GM21576 (cell line): ENCODE measurements around the gene TRIM72.
"Not testable (repeated sequence)": the region's sequence is repeated elsewhere in the genome, so short reads cannot be mapped to it uniquely, and the experiment has no call there.

ENCODE experiments used
- ATAC-seq: cut with Tn5 transposase; IDR thresholded peaks from one replicate; pipeline ENCODE4 v1.9.1; 2021; ENCODE audit warnings: mild to moderate bottlenecking, moderate library complexity; ENCODE audit not compliant: unreplicated experiment

The TRIM72 gene

DNA sequence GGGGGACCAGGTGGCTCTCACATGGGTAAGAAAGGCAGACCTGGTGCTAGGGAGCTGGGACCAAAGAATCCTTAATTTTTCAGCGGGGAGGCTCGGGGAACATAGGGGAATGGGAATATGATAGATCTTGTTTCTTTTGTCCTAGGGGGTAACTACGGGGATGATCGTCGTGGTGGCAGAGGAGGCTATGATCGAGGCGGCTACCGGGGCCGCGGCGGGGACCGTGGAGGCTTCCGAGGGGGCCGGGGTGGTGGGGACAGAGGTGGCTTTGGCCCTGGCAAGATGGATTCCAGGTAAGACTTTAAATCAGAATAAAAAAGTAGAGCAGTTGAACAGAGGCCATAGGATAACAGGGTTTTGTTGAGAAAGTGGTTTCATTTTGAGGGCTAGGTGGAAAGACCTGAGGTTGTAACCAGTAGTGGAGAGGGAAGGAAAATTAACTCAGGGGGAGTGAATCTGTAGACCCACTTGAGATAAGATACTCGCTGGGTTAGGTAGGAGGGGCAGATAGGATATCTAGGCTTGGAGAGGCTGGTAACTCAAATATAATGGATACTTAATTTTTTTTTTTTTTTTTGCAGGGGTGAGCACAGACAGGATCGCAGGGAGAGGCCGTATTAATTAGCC, 23.0 kb upstream of the TRIM72 start:
- ATAC-seq: no peak

DNA sequence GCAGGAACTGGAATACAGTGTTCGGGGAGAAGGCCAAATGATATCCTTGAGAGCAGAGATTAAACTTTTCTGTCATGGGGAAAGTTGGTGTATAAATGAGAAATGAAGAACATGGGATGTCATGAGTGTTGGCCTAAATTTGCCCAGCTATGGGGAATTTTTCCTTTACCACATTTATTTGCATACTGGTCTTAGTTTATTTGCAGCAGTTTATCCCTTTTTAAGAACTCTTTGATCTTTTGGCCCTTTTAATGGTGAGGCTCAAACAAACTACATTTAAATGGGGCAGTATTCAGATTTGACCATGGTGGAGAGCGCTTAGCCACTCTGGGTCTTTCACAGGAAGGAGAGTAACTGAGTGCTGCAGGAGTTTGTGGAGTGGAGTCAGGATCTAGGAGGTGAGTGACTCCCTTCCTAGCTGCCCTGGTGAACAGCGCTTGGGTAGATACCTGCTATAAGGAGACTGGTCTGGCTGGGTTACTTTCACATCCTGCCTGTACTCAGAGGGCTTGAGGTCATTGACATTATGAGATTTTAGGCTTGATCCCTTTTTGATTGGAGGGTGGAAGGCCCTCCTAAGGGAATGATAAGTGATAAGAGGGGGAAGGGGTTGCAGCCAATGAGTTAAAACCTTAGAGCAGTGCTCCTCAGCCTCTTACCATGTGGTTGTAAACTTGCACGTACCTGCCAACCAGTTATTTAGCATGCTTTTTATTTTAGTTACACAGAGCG, 22.1 kb upstream of the TRIM72 start:
- no peak for ATAC-seq

- ATAC-seq: no peak
These were observed 20.9 kb upstream of the TRIM72 start for GRCh38 chr16:31192856-31193642.

GRCh38 chr16:31193874-31194273, 20.0 kb upstream of the TRIM72 start:
- no peak for ATAC-seq

DNA sequence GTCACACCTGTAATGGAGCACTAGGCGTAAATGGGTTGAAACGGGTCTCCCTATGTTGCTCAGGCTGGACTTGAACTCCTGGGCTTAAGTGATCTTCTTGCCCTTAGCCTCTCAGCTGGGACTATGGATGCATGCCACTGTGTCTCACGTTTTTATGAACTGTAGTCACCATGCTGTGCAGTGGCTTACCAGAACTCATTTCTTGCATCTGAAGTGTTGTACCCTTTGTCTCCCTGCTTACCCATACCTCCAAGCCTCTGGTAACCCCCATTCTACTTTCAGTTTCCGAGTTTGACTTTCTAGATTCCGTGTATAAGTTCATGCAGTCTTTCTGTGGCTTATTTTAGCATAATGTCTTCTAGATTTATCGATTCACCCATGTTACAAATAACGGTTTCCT, 19.0 kb upstream of the TRIM72 start:
- no peak for ATAC-seq

- ATAC-seq: not testable (repeated sequence)
These were observed 18.1 kb upstream of the TRIM72 start for GRCh38 chr16:31195861-31196260.

DNA sequence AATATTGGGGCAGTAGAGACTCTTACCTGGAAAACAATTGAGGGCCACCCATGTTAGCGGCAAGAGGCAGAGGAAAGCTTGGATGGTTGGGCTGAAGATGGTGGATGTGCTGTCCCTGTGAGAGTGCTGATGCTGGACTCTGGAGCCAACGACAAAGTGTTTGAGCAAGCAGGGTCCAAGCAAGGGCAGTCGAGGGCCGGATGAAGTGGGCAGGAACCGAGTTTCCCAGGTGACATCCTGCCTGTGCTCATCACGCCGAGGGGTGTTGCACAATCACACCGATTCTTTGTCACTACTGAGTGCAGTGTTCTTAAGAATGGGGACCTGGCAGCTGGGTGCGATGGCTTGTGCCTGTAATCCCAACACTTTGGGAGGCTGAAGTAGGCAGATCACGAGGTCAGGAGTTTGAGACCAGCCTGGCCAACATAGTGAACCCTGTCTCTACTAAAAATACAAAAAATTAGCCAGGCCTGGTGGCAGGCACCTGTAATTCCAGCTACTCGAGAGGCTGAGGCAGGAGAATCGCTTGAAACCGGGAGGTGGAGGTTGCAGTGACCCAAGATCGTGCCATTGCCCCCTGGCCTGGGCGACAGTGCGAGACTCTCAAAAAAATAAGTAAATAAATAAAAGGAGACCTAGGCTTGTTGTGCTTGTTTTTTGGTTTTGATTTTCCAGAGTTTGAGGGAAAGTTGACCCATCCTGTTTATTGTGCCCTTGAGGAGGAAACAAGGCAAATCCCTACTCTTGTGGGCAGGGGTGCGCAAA, 17.4 kb upstream of the TRIM72 start:
- no peak for ATAC-seq

GRCh38 chr16:31198207-31198882, 15.6 kb upstream of the TRIM72 start:
- no peak for ATAC-seq

DNA sequence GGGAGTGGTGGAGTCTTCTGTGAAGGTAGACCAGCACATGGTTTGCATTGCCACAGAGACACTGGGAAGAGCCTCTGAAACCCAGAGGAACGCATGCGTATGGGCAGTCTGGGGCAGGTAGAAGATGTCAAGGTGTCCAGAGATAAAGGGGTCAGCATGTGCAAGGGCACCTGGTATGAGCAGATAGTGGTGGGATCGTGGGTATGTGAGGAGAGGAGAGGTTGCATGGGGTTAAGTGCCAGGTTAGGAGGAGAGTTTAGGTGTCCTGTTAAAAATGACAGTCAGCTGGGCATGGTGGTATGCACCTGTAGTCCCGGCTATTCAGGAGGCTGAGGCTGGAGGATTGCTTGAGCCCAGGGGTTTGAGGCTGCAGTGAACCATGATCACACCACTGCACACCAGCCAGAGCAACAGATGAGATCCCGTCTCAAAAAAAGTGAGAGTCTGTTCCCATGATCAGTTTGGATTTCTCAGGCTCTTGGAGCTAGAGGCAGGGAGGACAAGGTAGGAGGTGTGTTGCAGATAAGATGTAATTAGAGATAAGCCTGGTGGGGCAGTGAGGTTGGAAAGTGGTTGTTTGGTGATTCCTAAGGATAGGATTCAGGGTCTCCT, 14.4 kb upstream of the TRIM72 start:
- no peak for ATAC-seq

DNA sequence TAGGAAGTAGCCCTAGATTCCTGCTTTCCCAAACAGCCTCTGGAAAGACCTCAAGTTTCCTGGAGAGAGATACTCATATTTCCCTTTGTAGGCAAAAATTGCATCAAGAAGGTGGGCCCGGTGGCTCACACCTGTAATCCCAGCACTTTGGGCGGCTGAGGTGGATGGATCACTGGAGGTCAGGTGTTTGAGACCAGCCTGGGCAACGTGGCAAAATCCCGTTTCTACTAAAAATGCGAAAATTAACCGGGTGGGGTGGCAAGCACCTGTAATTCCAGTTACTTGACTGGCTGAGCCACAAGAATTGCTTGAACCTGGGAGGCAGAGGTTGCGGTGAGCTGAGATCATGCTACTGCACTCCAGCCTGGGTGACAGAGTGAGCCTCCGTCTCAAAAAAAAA, 13.8 kb upstream of the TRIM72 start:
- not testable (repeated sequence) for ATAC-seq

DNA sequence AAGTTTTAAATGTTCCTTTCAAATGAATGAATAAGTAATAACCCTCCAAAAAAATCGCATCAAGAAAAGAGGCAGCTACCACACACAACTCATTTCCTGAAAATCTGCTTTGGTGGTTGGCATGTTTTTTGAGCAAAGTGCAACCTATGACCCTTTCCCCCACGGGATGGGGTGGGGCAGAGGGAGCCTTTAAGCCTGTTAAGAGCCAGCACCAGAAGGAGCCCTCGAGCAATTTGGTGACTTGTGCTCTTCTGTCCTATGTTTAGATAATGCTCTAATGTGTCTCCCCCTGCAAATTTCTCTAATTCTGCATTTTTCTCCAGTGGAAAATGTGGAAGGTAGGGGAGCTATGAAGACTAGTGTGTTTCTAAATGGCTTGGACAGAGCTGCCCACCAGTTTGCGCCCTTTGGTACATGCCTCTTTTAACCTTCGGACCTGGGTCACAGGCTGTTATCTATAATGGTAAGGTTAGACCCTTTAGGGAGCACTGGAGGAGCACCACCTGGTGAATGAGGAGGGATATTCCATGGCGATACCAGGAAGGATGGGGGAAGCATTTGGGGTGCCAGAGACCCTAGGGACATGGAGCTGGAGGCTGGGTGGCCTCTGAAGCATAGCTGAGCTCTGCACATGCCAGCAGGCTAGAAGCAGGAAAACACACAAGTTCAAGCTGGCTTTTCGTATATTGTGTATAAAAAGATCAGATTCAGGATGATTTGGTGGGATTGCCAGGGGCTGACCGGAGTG, 12.9 kb upstream of the TRIM72 start:
- ATAC-seq: no peak

DNA sequence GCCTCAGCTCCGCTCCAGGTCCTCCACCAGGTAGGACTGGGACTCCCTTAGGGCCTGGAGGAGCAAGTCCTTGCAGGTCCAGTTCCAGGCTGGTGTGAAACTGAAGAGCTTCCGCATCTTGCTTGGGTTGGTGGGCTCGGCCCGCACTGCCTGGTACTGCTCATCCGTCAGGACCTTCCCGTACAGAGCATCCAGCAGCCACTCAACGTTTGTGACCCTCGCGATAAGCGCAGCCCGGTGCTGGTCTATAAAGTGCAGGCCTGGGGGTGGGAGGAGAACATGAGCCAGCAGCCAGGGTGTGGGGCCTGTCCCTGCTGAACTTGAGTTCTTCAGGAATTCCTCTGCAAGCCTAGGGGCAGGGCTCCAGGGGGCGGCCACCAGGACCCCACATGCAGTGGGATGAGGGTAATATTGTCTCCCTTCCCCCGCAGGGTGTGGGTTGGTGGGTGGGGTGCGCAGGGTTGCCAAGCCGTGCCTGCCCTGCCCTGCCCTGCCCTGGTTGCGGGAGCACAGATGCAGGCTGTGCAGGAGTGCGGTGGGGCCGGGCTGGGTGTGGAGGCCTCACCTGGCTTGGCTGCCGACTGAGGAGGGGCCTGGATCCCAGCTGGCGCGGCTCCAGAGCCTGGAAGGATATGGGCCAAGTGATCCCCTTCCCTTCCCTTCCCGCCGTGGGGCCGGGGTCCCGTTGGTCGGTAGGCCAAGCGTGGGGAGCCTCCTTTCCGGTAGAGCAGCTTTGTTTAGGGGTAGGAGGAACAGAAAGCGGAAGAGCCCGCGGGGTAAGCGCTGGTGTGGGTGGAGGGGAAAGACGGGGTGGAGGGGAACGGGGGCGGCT, 12.1 kb upstream of the TRIM72 start:
- ATAC-seq: no peak

- ATAC-seq: no peak
These were observed 11.2 kb upstream of the TRIM72 start, which contains the start of gene PYCARD for GRCh38 chr16:31202414-31203375. PYCARD (minus strand) TSS chr16:31202760; CDS start chr16:31202690, 70 bp downstream.

DNA sequence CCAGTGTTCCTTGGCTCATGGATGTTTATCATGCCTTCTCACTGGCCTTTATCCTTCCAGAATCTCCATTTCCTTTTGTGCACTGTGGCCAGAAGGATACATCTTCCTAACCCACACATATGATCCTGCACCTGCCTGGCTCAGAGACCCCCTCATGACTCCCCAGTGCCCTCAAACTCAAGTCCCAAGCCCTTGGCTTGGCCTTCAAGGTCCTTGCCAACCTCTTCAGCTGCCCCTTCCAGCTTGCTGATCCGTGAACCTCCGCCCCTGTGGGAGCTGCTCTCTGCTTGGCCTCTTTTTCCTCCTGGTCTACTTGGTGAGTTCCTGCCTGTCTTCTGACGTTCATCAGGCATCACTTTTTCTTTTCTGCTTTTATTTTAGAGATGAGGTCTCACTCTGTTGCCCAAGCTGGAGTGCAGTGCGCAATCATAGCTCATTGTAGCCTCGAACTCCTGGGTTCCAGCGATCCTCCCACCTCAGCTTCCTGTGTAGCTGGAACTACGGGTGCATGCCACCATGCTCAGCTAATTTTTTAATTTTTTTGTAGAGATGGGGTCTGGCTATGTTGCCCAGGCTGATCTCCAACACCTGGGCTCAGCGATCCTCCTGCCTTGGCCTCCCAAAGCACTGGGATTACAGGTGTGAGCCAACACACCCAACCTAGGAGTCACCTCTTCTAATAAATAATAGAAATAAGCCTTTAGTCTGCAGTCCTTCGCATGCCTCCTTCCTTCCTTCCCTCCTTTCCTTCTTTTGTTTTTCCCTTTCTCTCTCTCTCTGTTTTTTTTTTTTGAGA, 8.8 kb upstream of the TRIM72 start:
- ATAC-seq: no peak

GRCh38 chr16:31206776-31207175, 7.1 kb upstream of the TRIM72 start:
- ATAC-seq: no peak

- no peak for ATAC-seq
These were observed 577 bp upstream of the TRIM72 start for GRCh38 chr16:31213342-31213741.
